Liver (tissue), 9 donors: ENCODE measurements around the gene FRYL. TPM values are rescaled to one million over a fixed set of nuclear protein-coding genes. Genes with fewer than 3 reads are reported as not detected.

ENCODE experiments used
- DNase-seq: peaks from one replicate; pipeline ENCODE4 v3.0.0-alpha.2; 2017; ENCODE audit warnings: low spot score
- H3K27ac ChIP-seq, 2 donors: one replicate each; pipeline ENCODE4 v1.7.0; 2013; ENCODE audit warnings: inconsistent platforms in 2 of 2, low read length in 2 of 2, control low read depth in 1 of 2, low read depth in 1 of 2, mild to moderate bottlenecking in 1 of 2
- H3K27me3 ChIP-seq, 4 donors: one replicate each; pipeline versions ENCODE4 v1.6.1 to v1.7.0; 2013; ENCODE audit warnings: low read length in 3 of 4, inconsistent platforms in 1 of 4, mild to moderate bottlenecking in 1 of 4, moderate library complexity in 1 of 4; ENCODE audit not compliant: control insufficient read depth in 4 of 4, insufficient read depth in 4 of 4
- H3K36me3 ChIP-seq, 4 donors: one replicate each; pipeline versions ENCODE4 v1.6.1 to v1.7.0; 2013; ENCODE audit warnings: low read length in 3 of 4, mild to moderate bottlenecking in 3 of 4, low read depth in 1 of 4, moderate library complexity in 1 of 4; ENCODE audit not compliant: control insufficient read depth in 4 of 4, insufficient read depth in 3 of 4
- H3K4me1 ChIP-seq, 4 donors: one replicate each; pipeline versions ENCODE4 v1.6.1 to v1.7.0; 2013; ENCODE audit warnings: low read length in 3 of 4, mild to moderate bottlenecking in 3 of 4, moderate library complexity in 1 of 4; ENCODE audit not compliant: control insufficient read depth in 4 of 4, insufficient read depth in 4 of 4
- H3K4me3 ChIP-seq, 3 donors: one replicate each; pipeline versions ENCODE4 v1.6.1 to v1.7.0; 2013; ENCODE audit warnings: low read length in 3 of 3, control low read depth in 1 of 3, low read depth in 1 of 3, mild to moderate bottlenecking in 1 of 3
- H3K9ac ChIP-seq, 2 donors: one replicate each; pipeline ENCODE4 v1.7.0; 2013; ENCODE audit warnings: low read length in 2 of 2, mild to moderate bottlenecking in 2 of 2, moderate library complexity in 2 of 2, control low read depth in 1 of 2, low read depth in 1 of 2
- H3K9me3 ChIP-seq, 4 donors: one replicate each; pipeline versions ENCODE4 v1.6.1 to v1.7.0; 2013; ENCODE audit warnings: low read length in 3 of 4; ENCODE audit not compliant: control insufficient read depth in 4 of 4
- ATF3 ChIP-seq: IDR thresholded peaks from 2 replicates; pipeline ENCODE4 v1.6.1; 2016; ENCODE audit warnings: antibody characterized with exemption
- CTCF ChIP-seq: fragments of 150-350 bp; IDR thresholded peaks from 2 replicates; pipeline ENCODE4 v1.5.1; 2017; ENCODE audit warnings: improper control_type of control experiment, low read depth, low read length; ENCODE audit not compliant: missing input control
- EGR1 ChIP-seq, 2 donors: IDR thresholded peaks; 2 replicates each; pipeline ENCODE4 v1.6.1; 2016 to 2018; ENCODE audit warnings: antibody characterized with exemption in 2 of 2, low read depth in 2 of 2
- FOXA1 ChIP-seq: IDR thresholded peaks from 2 replicates; pipeline ENCODE4 v1.6.1; 2016; ENCODE audit warnings: antibody characterized with exemption
- FOXA2 ChIP-seq: IDR thresholded peaks from 2 replicates; pipeline ENCODE4 v1.6.1; 2016; ENCODE audit warnings: antibody characterized with exemption
- GABPA ChIP-seq, 2 donors: IDR thresholded peaks in 1 of 2; conservative IDR thresholded peaks in 1 of 2; 2 replicates each; pipeline ENCODE4 v1.6.1; 2016; ENCODE audit warnings: antibody characterized with exemption in 2 of 2, mild to moderate bottlenecking in 1 of 2, moderate library complexity in 1 of 2
- HNF4A ChIP-seq, 2 donors: conservative IDR thresholded peaks; 2 replicates each; pipeline ENCODE4 v1.6.1; 2016; ENCODE audit warnings: antibody characterized with exemption in 2 of 2, mild to moderate bottlenecking in 2 of 2
- HNF4G ChIP-seq: IDR thresholded peaks from 2 replicates; pipeline ENCODE4 v1.6.1; 2016; ENCODE audit warnings: antibody characterized with exemption
- JUND ChIP-seq, 2 donors: IDR thresholded peaks; 2 replicates each; pipeline ENCODE4 v1.6.1; 2016; ENCODE audit warnings: antibody characterized with exemption in 2 of 2
- NR2F2 ChIP-seq: IDR thresholded peaks from 2 replicates; pipeline ENCODE4 v1.6.1; 2016; ENCODE audit warnings: antibody characterized with exemption
- RAD21 ChIP-seq, 2 donors: IDR thresholded peaks; 2 replicates each; pipeline ENCODE4 v1.6.1; 2016; ENCODE audit warnings: antibody characterized with exemption in 2 of 2, mild to moderate bottlenecking in 2 of 2
- REST ChIP-seq: IDR thresholded peaks from 2 replicates; pipeline ENCODE4 v1.6.1; 2016; ENCODE audit warnings: antibody characterized with exemption, mild to moderate bottlenecking
- RXRA ChIP-seq, 2 donors: IDR thresholded peaks; 2 replicates each; pipeline ENCODE4 v1.6.1; 2017 to 2018; ENCODE audit warnings: antibody characterized with exemption in 2 of 2, mild to moderate bottlenecking in 1 of 2
- SP1 ChIP-seq: IDR thresholded peaks from 2 replicates; pipeline ENCODE4 v1.6.1; 2018; ENCODE audit warnings: antibody characterized with exemption, mild to moderate bottlenecking
- TAF1 ChIP-seq: conservative IDR thresholded peaks from 2 replicates; pipeline ENCODE4 v1.6.1; 2016; ENCODE audit warnings: antibody characterized with exemption, mild to moderate bottlenecking
- YY1 ChIP-seq: IDR thresholded peaks from 2 replicates; pipeline ENCODE4 v1.6.1; 2016; ENCODE audit warnings: antibody characterized with exemption, mild to moderate bottlenecking
- ZBTB33 ChIP-seq: IDR thresholded peaks from 2 replicates; pipeline ENCODE4 v1.6.1; 2016; ENCODE audit warnings: antibody characterized with exemption
- WGBS: extraction: QIAGEN DNeasy Blood & Tissue Kit; methylation state at CpG from one replicate; pipeline ENCODE4 v1.1.7; 2013; 5-methylcytosine and 5-hydroxymethylcytosine counted together
- polyA plus RNA-seq, 2 donors: library from polyadenylated mRNA; stranded (reverse) in 1 of 2; unstranded in 1 of 2; fragments of 200-250 nt in 1 of 2; fragments of >200 nt in 1 of 2; fragmentation: Nextera tagmentation in 1 of 2; extraction: Ambion mirVana in 1 of 2; gene quantifications; one replicate each; pipeline versions ENCODE4 v1.2.1 to v1.2.3, GENCODE V29; 2013 to 2015
- total RNA-seq, 2 donors: library from RNA; depleted of rRNA; stranded (reverse); fragments of >200 nt; gene quantifications; one replicate each; pipeline ENCODE4 v1.2.3, GENCODE V29; 2014
- TF ChIP-seq, protein P1 (sequence below): IDR thresholded peaks from 2 replicates; pipeline ENCODE4 v1.6.1; 2016; ENCODE audit warnings: antibody characterized with exemption
- donor health status: healthy.
- donor health status: healthy.
- donor health status: healthy.
- donor health status: healthy.
- donor health status: healthy.

Gene FRYL
- total and polyA plus RNA-seq, 4 donors = 5.3 to 79.0 (median 27.2) TPM

DNA sequence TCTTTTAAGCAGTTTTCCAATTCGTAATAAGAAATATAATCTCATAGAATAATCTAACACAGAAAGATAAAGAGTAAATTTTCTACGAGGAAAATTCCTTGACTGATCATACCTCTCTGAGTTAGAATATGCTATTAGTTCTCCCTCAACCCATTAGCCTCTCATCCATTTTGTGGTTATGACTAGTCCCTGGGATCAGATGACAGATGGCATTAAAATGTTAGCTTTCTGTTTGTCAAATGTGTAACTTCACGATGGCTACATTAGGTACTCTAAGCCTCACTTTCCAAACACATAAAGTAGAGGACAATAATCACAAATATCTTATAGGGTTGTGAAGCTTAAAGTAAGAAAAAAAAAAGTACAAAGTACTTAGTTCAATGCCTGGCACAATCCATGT lies 177.9 kb downstream of the FRYL start (continued):
- TF ChIP-seq REST (no peak), FOXA1 (no peak), GABPA (IDR thresholded peaks at IDR 0.05 in 1 of 2, conservative IDR thresholded peaks at IDR 0.05 in 1 of 2) (no peak), EGR1 (IDR thresholded peaks at IDR 0.05; ENCODE audit: low read depth in 2 of 2) (no peak), RAD21 (IDR thresholded peaks at IDR 0.05) (no peak), FOXA2 (no peak), ATF3 (no peak), HNF4A (conservative IDR thresholded peaks at IDR 0.05) (no peak)
- TF ChIP-seq, protein P1, sequence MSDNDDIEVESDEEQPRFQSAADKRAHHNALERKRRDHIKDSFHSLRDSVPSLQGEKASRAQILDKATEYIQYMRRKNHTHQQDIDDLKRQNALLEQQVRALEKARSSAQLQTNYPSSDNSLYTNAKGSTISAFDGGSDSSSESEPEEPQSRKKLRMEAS = no peak

GRCh38 chr4:48596336-48596735 lies 183.7 kb downstream of the FRYL start:
- no peak overlapping the region for H3K4me3 ChIP-seq
- no peaks in the 10 kb centered on the region for H3K4me1 ChIP-seq
- 97% methylated on average over 4 of the region's 4 CpGs for WGBS
- H3K9ac ChIP-seq = no peak overlapping the region
- H3K27me3 ChIP-seq = no peaks in the 10 kb centered on the region
- no peak for TF ChIP-seq NR2F2
- no peak for TF ChIP-seq JUND (IDR thresholded peaks at IDR 0.05)
- TF ChIP-seq ZBTB33 = no peak
- TF ChIP-seq, protein P1 = no peak
- TF ChIP-seq TAF1 = no peak
- no peak for TF ChIP-seq SP1
- no peak for TF ChIP-seq GABPA (IDR thresholded peaks at IDR 0.05 in 1 of 2, conservative IDR thresholded peaks at IDR 0.05 in 1 of 2)
- TF ChIP-seq HNF4A (conservative IDR thresholded peaks at IDR 0.05) = no peak
- no peak for TF ChIP-seq RXRA (IDR thresholded peaks at IDR 0.05)
- TF ChIP-seq CTCF = no peak
- no peak for TF ChIP-seq YY1
- no peak for TF ChIP-seq HNF4G
- TF ChIP-seq RAD21 (IDR thresholded peaks at IDR 0.05) = no peak
- H3K27ac ChIP-seq = no peak overlapping the region
- no peaks in the 10 kb centered on the region for H3K9me3 ChIP-seq
- peaks cover 1 to 6% (median 4%) of the 10 kb centered on the region in 4 donors for H3K36me3 ChIP-seq
- DNase-seq = no peak
